Measurements from ENCODE around the gene ADCYAP1R1. TPM values are rescaled to one million over a fixed set of nuclear protein-coding genes. Genes with fewer than 3 reads are reported as not detected.

The ADCYAP1R1 gene
- total RNA-seq, 1 donor from 2014 or later = 7.8 TPM

DNA sequence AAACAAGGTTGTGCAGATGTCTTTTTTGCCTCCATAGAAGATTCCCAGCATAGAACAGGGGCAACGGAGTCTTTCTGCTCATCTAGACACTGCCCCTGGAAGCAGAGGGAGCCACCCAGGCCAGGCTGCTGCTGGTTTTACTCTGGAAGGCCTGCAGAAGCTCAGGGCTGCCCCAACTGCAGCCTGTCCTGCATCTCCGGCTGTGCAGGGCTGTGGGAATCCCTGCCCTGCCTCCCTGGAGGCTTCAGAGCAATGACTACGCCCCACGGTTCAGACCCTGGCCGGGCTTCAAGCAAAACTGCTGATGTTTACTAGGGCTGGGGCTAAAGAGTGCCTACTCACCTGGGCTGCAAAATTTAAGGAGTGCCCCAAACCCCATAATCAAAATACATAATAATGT lies 44.5 kb upstream of the ADCYAP1R1 start:
- intact Hi-C loops (cut with DNase I) = no loop called here

DNA sequence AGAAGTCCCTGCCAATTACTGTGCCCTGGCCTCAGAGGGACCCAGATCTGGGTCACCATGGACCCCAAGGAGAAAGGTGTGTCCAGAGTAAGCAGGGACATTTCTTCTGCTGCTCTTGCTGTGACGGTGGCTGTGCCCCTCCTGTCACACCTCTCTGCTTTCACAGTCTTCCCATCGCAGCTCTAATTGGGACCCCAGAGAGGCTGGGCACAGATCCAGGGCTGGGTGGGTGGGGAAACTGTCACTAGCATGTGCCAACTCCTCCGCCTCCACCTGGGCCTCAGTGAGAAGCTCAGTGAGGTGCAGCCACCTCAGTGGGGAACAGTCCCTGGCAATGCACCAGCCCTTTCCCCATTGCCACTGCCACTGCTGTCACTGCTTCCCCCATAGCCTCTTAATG lies 37.3 kb upstream of the ADCYAP1R1 start:
- Histone ChIP-seq H3K4me3 (no peak overlapping the region), H3K36me3 (no peaks in the 10 kb centered on the region), H3K27ac (no peak overlapping the region), H3K9me3 (no peaks in the 10 kb centered on the region), H3K4me1 (no peaks in the 10 kb centered on the region), H3K27me3 (no peaks in the 10 kb centered on the region)
- TF ChIP-seq, protein P1, sequence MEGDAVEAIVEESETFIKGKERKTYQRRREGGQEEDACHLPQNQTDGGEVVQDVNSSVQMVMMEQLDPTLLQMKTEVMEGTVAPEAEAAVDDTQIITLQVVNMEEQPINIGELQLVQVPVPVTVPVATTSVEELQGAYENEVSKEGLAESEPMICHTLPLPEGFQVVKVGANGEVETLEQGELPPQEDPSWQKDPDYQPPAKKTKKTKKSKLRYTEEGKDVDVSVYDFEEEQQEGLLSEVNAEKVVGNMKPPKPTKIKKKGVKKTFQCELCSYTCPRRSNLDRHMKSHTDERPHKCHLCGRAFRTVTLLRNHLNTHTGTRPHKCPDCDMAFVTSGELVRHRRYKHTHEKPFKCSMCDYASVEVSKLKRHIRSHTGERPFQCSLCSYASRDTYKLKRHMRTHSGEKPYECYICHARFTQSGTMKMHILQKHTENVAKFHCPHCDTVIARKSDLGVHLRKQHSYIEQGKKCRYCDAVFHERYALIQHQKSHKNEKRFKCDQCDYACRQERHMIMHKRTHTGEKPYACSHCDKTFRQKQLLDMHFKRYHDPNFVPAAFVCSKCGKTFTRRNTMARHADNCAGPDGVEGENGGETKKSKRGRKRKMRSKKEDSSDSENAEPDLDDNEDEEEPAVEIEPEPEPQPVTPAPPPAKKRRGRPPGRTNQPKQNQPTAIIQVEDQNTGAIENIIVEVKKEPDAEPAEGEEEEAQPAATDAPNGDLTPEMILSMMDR (IDR thresholded peaks at IDR 0.05) = no peak
- intact Hi-C loops (cut with DNase I) = no loop called here
- DNase-seq (ENCODE audit: low spot score in 2 of 2) = no peak

More for the DNA sequence above, 44.5 kb upstream of the ADCYAP1R1 start:
- no peak overlapping the region for H3K27ac ChIP-seq
- H3K4me1 ChIP-seq = no peaks in the 10 kb centered on the region
- no peak for DNase-seq (ENCODE audit: low spot score in 2 of 2)
- H3K4me3 ChIP-seq = no peak overlapping the region
- H3K9me3 ChIP-seq = no peaks in the 10 kb centered on the region
- no peaks in the 10 kb centered on the region for H3K36me3 ChIP-seq
- TF ChIP-seq, protein P1 (IDR thresholded peaks at IDR 0.05) = no peak
- no peaks in the 10 kb centered on the region for H3K27me3 ChIP-seq

DNA sequence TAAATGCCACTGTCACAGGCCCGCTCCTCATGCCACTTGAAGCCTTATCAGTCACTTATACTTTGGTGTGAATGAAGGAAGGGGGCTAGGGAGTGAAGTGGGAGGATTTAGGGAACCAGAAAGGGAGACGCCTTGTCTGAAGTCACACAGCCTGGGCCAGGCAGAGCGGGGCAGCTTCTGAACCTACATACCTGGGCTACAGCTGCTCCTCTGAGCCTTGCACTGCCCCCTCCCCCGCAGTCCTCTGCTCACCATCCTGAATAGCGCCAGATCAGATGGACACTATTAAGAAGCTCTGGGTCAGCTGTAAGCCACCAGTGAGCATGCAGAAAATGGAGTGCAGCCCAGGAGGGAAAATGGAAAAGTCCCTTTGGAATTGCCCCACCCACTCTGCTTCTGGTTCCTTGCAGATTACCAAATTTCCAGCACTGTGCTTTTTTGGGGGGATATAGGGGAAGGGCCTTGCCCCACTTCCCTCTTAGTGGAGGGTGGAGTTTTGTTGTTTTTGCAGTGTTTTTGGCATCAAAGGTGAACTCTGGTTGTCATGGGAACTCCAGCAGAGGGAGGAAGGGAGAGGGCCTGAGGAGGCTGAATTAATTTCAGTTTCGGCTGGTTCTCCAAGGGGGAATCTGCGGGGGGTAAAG lies 35.0 kb upstream of the ADCYAP1R1 start:
- no peaks in the 10 kb centered on the region for H3K36me3 ChIP-seq
- H3K4me1 ChIP-seq = no peaks in the 10 kb centered on the region
- H3K9me3 ChIP-seq = no peaks in the 10 kb centered on the region
- no peak overlapping the region for H3K4me3 ChIP-seq
- H3K27ac ChIP-seq = no peak overlapping the region
- no peaks in the 10 kb centered on the region for H3K27me3 ChIP-seq
- TF ChIP-seq, protein P1 (IDR thresholded peaks at IDR 0.05) = no peak
- intact Hi-C loops (cut with DNase I) = no loop called here
- no peak for DNase-seq (ENCODE audit: low spot score in 2 of 2)

DNA sequence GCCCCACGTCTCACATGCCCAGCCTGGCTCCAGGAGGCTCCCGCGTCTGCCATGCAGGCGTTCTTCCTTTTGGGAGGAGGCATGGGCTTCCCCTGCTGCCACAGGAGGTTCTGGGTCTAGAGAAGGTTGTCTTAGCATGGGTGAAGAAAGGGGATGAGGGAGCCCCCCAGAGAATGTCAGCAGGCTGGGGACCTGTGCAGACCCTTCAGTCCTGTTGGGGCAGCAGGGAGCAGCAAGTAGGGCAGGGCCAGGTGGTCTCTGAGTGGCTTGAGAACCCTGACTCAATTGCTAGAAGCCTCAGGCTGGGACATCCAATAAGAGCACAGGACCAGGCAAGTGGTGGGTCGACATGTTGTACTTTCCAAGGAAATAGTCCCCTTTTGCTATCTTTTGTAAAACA lies 34.4 kb upstream of the ADCYAP1R1 start:
- TF ChIP-seq, protein P1 (IDR thresholded peaks at IDR 0.05) = no peak

DNA sequence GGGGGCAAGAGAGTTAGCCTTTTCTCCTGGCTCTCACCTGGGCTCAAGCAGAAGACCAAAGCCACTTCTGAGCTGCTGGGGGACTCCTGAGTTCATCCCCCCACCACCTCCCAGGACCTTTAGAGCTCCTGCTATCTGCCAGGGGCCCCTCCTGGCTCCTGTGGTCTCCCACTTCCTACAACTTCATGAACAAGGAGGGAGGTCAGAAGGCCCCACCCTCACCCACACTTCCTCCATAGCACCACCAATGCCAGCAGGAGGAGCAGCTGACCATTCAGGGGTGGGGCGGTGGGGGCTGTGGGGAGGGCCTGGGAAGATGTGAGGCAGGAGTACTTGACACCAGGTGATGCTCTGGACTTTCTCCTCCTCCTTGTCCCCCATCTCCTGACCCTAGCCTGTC lies 32.6 kb upstream of the ADCYAP1R1 start:
- Histone ChIP-seq H3K27me3 (no peaks in the 10 kb centered on the region), H3K36me3 (no peaks in the 10 kb centered on the region), H3K9me3 (no peaks in the 10 kb centered on the region), H3K4me1 (no peaks in the 10 kb centered on the region), H3K27ac (no peak overlapping the region), H3K4me3 (no peak overlapping the region)
- intact Hi-C loops (cut with DNase I) = no loop called here
- TF ChIP-seq, protein P1 (IDR thresholded peaks at IDR 0.05) = no peak
- no peak for DNase-seq (ENCODE audit: low spot score in 2 of 2)

More for the DNA sequence above, 34.4 kb upstream of the ADCYAP1R1 start:
- H3K4me1 ChIP-seq = no peaks in the 10 kb centered on the region
- no peak overlapping the region for H3K4me3 ChIP-seq
- H3K36me3 ChIP-seq = no peaks in the 10 kb centered on the region
- H3K27me3 ChIP-seq = no peaks in the 10 kb centered on the region
- intact Hi-C loops (cut with DNase I) = no loop called here
- DNase-seq (ENCODE audit: low spot score in 2 of 2) = no peak
- H3K9me3 ChIP-seq = no peaks in the 10 kb centered on the region
- H3K27ac ChIP-seq = no peak overlapping the region

DNA sequence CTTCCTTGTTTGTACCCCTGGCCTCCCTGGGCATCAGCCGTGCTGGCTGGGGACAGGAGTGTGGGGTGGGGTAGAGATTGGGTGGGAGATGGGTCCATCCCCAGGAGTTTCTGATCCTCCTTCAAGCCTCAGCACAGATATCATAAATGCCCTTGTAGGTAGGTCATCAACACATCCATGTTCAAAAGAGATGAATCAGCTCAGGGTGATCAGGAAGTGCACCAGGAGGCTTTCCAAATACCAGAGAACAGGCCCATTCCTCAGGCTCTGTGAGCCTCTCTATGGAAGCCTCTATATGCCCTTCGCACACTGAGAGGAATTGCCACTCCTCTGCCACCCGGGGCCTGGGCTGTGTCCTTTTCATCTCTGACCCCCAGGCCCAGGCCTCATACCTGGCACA lies 31.9 kb upstream of the ADCYAP1R1 start:
- intact Hi-C loops (cut with DNase I) = no loop called here
- TF ChIP-seq, protein P1 (IDR thresholded peaks at IDR 0.05) = no peak

More for the DNA sequence above, 31.9 kb upstream of the ADCYAP1R1 start:
- H3K36me3 ChIP-seq = no peaks in the 10 kb centered on the region
- DNase-seq (ENCODE audit: low spot score in 2 of 2) = no peak
- H3K4me1 ChIP-seq = no peaks in the 10 kb centered on the region
- no peak overlapping the region for H3K4me3 ChIP-seq
- H3K27me3 ChIP-seq = no peaks in the 10 kb centered on the region
- no peaks in the 10 kb centered on the region for H3K9me3 ChIP-seq
- no peak overlapping the region for H3K27ac ChIP-seq

All from ascending aorta (tissue), 2 donors.